Heart left ventricle (tissue), 16 donors: Measurements from ENCODE around the gene SIN3B. TPM values are rescaled to one million over a fixed set of nuclear protein-coding genes. Genes with fewer than 3 reads are reported as not detected.

Source experiments
- ATAC-seq, 4 donors: fragments of 200-7000 bp; cut with Tn5 transposase; one replicate each; pipeline ENCODE4 v1.9.1; 2020 to 2022; ENCODE audit warnings: moderate library complexity in 4 of 4, mild to moderate bottlenecking in 3 of 4, moderate number of reproducible peaks in 1 of 4
- DNase-seq, 5 donors: peaks; one replicate each; pipeline ENCODE4 v3.0.0-alpha.2; 2020
- H3K27ac ChIP-seq, 12 donors: fragments of 200-600 bp; sonication (generic) in 4 of 12; one replicate each; pipeline versions ENCODE4 v1.5.0 to v1.8.0; 2016 to 2022; ENCODE audit warnings: mild to moderate bottlenecking in 2 of 12
- H3K27me3 ChIP-seq, 9 donors: fragments of 200-600 bp; sonication (generic) in 2 of 9; one replicate each; pipeline versions ENCODE4 v1.5.1 to v1.8.0; 2016 to 2022; ENCODE audit warnings: mild to moderate bottlenecking in 3 of 9
- H3K36me3 ChIP-seq, 9 donors: fragments of 200-600 bp; sonication (generic) in 2 of 9; one replicate each; pipeline versions ENCODE4 v1.5.0 to v1.8.0; 2018 to 2022; ENCODE audit warnings: mild to moderate bottlenecking in 2 of 9
- H3K4me1 ChIP-seq, 12 donors: fragments of 200-600 bp; sonication (generic) in 4 of 12; one replicate each; pipeline versions ENCODE4 v1.5.0 to v1.8.0; 2016 to 2022; ENCODE audit warnings: mild to moderate bottlenecking in 3 of 12
- H3K4me3 ChIP-seq, 12 donors: fragments of 200-600 bp; sonication (generic) in 4 of 12; one replicate each; pipeline versions ENCODE4 v1.5.0 to v1.8.0; 2017 to 2022; ENCODE audit warnings: mild to moderate bottlenecking in 9 of 12, moderate library complexity in 4 of 12
- H3K9me3 ChIP-seq, 12 donors: fragments of 200-600 bp; sonication (generic) in 4 of 12; one replicate each; pipeline versions ENCODE4 v1.5.0 to v1.8.0; 2016 to 2022; ENCODE audit warnings: mild to moderate bottlenecking in 1 of 12
- POLR2A ChIP-seq, 2 donors: fragments of 450-650 bp; IDR thresholded peaks; one replicate each; pipeline ENCODE4 v1.6.1; 2017; ENCODE audit warnings: antibody characterized with exemption in 2 of 2, mild to moderate bottlenecking in 2 of 2, moderate library complexity in 2 of 2
- WGBS, 4 donors: extraction: QIAGEN DNeasy Blood & Tissue Kit in 2 of 4; methylation state at CpG; one replicate each; pipeline versions ENCODE4 v1.1.5 to v1.1.7; 2013 to 2018; 5-methylcytosine and 5-hydroxymethylcytosine counted together
- intact Hi-C, 10 donors: fragments of 100-400 bp; cut with DNase I; formaldehyde crosslinking; loops; one replicate each; pipeline versions ENCODE4 v1.11.1 to v1.14.2; 2022
- polyA plus RNA-seq, 2 donors: library from polyadenylated mRNA; stranded (reverse); fragments of 200-250 nt; gene quantifications; one replicate each; pipeline ENCODE4 v1.2.3, GENCODE V29; 2013
- total RNA-seq, 9 donors: library from RNA; depleted of rRNA in 2 of 9; stranded (reverse); fragments of >200 nt in 2 of 9; fragmentation: NEBNext Ultra II Directional in 3 of 9; extraction: Animal tissue kit (Norgen Biotek cat#: 25700) in 3 of 9; gene quantifications; one replicate each; pipeline versions ENCODE4 v1.1.0 to v1.2.4, GENCODE V29; 2016 to 2023
- TF ChIP-seq, protein P1 (sequence below), 12 donors: fragments of 200-600 bp; sonication (generic) in 4 of 12; IDR thresholded peaks; one replicate each; pipeline versions ENCODE4 v1.5.0 to v1.8.0; 2018 to 2022; ENCODE audit warnings: antibody characterized with exemption in 12 of 12, mild to moderate bottlenecking in 5 of 12
- donor health status: ischemic (EF 13 %, LVEDD 7.1; RV severe dilation, severe dysfunction).
- donor health status: healthy with polysubstance abuse.
- donor health status: DM: no; HTN: yes; CAD: no.
- donor health status: DM: no; HTN: no; CAD: no.
- donor health status: ischemic (EF 25% LVEDD 6.9; RV normal size, moderate dysfunction).
- donor health status: ischemic (EF 25% LVEDD 5.7; RV mildly dilated, moderate dysfunction).
- donor health status: healthy.
- donor health status: DM: yes; HTN: yes; CAD: no.
- donor health status: ischemic (EF 35%, LVEDD 5.7; RV mildly dilated, moderate dysfunction).
- donor health status: nonischemic (EF 11% LVEDD 7.7; RV severe dilation, severe dysfunction).
- donor health status: DM: yes; HTN: yes; CAD: no.
- donor health status: PGD.
- donor health status: ischemic (EF 29% LVEDD 5.4; RV normal size, mild dysfunction).
- donor health status: nonischemic (EF 23%, LVEDD 6.1; RV moderate dilation, normal function).

The SIN3B gene
- total and polyA plus RNA-seq, 11 donors: 15.2 to 36.6 (median 24.6) TPM

DNA sequence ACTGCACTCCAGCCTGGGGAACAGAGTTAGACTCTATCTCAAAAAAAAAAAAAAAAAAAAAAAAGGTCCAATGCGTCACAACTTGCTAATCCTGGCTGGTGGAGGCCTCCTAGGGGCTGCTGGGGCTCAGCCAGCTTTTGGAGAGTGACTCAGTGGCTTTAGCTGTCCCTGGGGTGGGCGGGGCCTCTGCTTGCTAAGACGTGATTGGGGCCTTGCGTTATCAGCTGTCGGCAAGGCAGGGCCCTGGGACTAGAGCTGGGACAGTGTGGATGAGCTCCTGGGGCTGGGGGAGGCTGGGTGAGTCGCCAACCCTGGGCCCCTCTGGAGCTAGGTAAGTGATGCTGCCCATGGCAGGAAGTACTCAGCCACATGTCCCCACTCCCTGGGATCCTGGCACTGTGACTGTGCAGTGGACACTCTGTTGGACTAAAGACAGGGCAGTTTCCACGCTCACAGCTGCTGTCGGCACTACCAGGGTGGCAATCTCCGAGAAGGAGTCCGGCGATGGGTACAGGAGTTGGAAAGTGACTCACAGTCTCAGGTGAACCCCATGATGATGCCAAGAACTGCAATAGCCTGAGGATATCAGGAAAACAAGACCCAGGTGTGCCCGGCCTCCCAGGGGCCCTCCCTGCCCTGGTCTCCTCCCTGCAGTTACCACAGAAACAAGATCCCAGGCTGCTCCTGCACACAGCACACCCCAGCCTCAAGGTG lies 91.8 kb downstream of the SIN3B start:
- TF ChIP-seq, protein P1, sequence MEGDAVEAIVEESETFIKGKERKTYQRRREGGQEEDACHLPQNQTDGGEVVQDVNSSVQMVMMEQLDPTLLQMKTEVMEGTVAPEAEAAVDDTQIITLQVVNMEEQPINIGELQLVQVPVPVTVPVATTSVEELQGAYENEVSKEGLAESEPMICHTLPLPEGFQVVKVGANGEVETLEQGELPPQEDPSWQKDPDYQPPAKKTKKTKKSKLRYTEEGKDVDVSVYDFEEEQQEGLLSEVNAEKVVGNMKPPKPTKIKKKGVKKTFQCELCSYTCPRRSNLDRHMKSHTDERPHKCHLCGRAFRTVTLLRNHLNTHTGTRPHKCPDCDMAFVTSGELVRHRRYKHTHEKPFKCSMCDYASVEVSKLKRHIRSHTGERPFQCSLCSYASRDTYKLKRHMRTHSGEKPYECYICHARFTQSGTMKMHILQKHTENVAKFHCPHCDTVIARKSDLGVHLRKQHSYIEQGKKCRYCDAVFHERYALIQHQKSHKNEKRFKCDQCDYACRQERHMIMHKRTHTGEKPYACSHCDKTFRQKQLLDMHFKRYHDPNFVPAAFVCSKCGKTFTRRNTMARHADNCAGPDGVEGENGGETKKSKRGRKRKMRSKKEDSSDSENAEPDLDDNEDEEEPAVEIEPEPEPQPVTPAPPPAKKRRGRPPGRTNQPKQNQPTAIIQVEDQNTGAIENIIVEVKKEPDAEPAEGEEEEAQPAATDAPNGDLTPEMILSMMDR (IDR thresholded peaks at IDR 0.05): no peak
- no peak for TF ChIP-seq POLR2A (IDR thresholded peaks at IDR 0.05)
- Histone ChIP-seq H3K27ac (no peak overlapping the region), H3K27me3 (no peaks in the 10 kb centered on the region), H3K4me1 (no peaks in the 10 kb centered on the region), H3K4me3 (no peak overlapping the region), H3K36me3 (peaks cover 0 to 10% (median 0%) of the 10 kb centered on the region in 9 donors), H3K9me3 (peaks cover 0 to 24% (median 10%) of the 10 kb centered on the region in 12 donors)
- DNase-seq (no peak), ATAC-seq (no peak)
- WGBS, 4 donors: 64 to 75% (median 71%) methylated on average over 12 of the region's 12 CpGs
- intact Hi-C loops: no loop called here

DNA sequence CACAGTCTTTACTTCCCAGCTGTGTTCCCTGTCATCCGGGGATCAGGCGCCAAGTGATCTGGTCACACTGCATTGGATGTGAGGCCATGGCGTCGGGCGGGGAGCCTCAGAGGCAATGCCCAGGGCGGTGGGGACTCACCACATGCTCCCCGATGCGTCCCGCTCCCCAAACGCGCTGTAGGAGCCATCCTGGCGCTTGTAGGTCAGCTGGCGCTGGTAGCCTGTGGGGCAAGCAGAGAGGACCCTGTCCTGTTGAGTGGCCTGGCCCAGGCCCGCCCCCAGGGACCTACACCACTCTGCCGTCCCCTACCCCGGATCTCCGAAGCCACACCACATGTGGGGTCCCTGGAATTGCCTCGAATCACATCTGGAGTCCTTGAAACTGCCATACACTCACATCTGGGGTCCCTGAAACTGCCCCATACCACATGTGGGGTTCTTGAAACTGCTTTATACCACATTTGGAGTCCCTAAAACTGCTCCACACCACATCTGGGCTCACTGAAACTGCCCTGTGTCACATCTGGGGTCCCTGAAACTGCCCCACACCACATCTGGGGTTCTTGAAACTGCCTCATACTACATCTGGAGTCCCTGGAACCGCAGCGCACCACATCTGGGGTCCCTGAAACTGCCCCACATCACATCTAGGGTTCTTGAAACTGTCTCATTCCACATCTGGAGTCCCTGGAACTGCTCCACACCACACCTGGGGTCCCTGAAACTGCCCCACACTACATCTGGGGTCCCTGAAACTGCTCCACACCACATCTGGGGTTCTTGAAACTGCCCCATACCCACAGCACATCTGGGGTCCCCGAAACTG lies 92.8 kb downstream of the SIN3B start:
- H3K4me3 ChIP-seq: no peak overlapping the region
- H3K27me3 ChIP-seq: no peaks in the 10 kb centered on the region
- DNase-seq: no peak
- no peak for ATAC-seq
- 81 to 93% (median 91%) methylated on average over 10 to 21 of the region's 21 CpGs for WGBS, 4 donors
- peaks cover 0 to 30% (median 10%) of the 10 kb centered on the region in 12 donors for H3K9me3 ChIP-seq
- no peaks in the 10 kb centered on the region for H3K4me1 ChIP-seq
- TF ChIP-seq, protein P1 (IDR thresholded peaks at IDR 0.05): no peak
- TF ChIP-seq POLR2A (IDR thresholded peaks at IDR 0.05): no peak
- intact Hi-C loops: no loop called here
- no peak overlapping the region for H3K27ac ChIP-seq
- peaks cover 0 to 10% (median 0%) of the 10 kb centered on the region in 9 donors for H3K36me3 ChIP-seq

DNA sequence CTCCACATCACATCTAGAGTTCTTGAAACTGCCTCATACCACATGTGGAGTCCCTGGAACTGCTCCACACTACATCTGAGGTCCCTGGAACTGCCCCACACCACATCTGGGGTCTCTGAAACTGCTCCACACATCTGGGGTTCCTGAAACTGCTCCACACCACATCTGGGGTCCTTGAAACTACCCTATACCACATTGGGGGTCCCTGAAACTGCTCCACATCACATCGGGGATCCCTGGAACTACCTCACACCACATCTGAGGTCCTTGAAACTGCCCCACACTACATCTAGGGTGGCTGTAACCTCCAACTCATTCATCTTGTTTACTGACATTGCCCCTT lies 93.4 kb downstream of the SIN3B start:
- peaks cover 0 to 10% (median 0%) of the 10 kb centered on the region in 9 donors for H3K36me3 ChIP-seq
- no peak for ATAC-seq
- intact Hi-C loops: no loop called here
- no peak overlapping the region for H3K27ac ChIP-seq
- no peaks in the 10 kb centered on the region for H3K4me1 ChIP-seq
- TF ChIP-seq, protein P1 (IDR thresholded peaks at IDR 0.05): no peak
- TF ChIP-seq POLR2A (IDR thresholded peaks at IDR 0.05): no peak
- H3K4me3 ChIP-seq: no peak overlapping the region
- WGBS, 4 donors: 84 to 100% (median 88%) methylated on average over 1 of the region's 1 CpG
- no peak for DNase-seq
- peaks cover 0 to 30% (median 10%) of the 10 kb centered on the region in 12 donors for H3K9me3 ChIP-seq
- no peaks in the 10 kb centered on the region for H3K27me3 ChIP-seq

DNA sequence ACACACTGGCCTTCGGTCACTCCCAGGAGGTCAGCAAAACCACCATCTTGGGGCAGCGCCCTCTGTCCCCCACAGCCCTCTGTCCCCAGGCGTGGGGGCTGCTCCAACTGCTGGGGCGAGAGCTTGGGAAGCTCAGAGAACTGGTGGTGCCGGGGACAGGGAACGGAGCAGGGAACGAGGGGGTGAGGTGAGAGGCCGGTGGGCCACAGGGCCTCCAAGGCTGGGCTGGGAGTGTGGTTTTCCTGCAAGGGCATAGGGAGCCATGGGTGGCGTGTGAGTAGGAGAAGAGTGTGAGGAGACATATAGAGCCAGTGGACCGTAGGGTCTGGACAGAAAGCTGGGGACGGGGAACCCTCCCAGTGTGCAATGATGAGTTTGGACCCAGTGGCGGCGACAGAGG lies 93.8 kb downstream of the SIN3B start:
- intact Hi-C loops: no loop called here
- Histone ChIP-seq H3K9me3 (peaks cover 0 to 30% (median 10%) of the 10 kb centered on the region in 12 donors), H3K4me1 (no peaks in the 10 kb centered on the region), H3K27me3 (no peaks in the 10 kb centered on the region), H3K4me3 (no peak overlapping the region), H3K27ac (no peak overlapping the region), H3K36me3 (peaks cover 0 to 10% (median 0%) of the 10 kb centered on the region in 9 donors)
- no peak for DNase-seq
- TF ChIP-seq POLR2A (IDR thresholded peaks at IDR 0.05): no peak
- TF ChIP-seq, protein P1 (IDR thresholded peaks at IDR 0.05): no peak
- no peak for ATAC-seq
- 89 to 93% (median 93%) methylated on average over 13 of the region's 13 CpGs for WGBS, 4 donors
